Measurements from ENCODE around the gene MARS1.
"Not testable (repeated sequence)": the region's sequence is repeated elsewhere in the genome, so short reads cannot be mapped to it uniquely, and the experiment has no call there.

The MARS1 gene

DNA sequence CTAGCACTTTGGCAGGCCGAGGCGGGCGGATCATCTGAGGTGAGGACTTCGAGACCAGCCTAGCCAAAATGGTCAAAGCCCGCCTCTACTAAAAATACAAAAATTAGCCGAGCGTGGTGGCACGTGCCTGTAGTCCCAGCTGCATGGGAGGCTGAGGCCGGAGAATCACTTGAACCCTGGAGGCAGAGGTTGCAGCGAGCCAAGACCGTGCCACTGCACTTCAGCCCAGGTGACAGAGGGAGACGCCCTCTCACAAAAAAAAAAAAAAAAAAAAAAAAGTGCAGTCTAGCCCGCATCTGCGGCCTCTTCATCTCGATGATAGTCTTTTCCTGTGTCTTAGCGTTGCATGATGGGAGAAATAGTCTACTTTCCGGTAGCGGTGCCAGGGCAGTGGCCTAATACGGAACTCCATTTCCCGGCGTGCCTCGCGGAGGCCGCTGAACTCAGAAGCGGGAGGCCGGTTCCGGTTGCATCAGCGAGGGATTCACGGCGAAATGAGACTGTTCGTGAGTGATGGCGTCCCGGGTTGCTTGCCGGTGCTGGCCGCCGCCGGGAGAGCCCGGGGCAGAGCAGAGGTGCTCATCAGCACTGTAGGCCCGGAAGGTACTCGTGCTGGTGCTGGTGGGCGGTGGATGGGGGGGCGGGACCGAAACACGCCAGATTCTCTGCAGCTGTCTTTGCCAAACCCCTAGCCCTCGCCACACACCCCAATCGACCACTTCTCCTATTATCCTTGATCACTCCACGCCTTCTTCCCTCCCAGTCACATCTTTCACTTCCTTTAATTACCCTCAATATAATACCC is at the start of gene MARS1:
Gene MARS1 (plus strand): TSS at position 472 of the 805 bp plus-strand sequence. CDS start 23 bp downstream, at position 495.
- peak; percentile 99 for DNase-seq

DNA sequence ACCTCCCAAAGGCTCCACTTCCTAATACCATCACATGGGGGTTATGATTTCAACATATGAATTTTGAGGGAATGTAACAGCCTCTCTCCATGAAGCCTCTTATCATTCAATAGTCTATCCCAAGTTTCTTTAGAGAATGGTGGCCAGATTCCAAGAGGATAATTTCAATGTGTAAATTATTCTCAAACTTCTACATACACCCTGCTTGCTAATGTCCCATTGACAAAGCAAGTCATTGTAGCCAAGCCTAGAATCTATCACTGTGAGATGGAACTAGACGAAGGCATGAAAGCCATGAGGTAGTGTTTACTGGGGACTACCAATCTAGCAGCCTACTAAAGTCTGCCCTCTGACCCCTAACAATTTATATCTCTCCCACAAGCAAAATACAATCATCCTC is 49.5 kb upstream of the MARS1 start:
- no peak for DNase-seq

DNA sequence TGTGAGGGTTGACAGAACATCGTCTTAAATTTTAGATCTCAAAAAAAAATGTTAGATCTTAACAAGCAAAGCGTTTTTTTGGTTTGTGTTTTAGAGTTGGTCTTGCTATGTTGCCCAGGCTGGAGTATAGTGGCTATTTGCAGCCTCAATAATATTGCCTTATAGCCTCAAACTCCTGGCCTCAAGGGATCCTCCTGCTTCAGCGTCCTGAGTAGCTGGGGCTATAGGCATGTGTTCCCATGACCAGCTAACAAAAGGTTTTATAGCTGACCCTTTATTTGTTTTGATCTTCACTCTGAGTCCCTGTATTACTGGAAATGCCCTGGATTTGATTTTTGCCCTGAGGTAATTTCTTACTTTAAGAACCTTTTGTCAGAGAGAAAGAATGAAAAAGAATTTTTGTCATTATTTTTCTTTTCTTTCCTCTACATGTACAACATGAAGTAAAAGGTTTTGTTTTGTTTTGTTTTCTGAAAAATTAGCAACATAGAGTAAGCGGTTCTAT is 48.1 kb upstream of the MARS1 start:
- no peak for DNase-seq

DNA sequence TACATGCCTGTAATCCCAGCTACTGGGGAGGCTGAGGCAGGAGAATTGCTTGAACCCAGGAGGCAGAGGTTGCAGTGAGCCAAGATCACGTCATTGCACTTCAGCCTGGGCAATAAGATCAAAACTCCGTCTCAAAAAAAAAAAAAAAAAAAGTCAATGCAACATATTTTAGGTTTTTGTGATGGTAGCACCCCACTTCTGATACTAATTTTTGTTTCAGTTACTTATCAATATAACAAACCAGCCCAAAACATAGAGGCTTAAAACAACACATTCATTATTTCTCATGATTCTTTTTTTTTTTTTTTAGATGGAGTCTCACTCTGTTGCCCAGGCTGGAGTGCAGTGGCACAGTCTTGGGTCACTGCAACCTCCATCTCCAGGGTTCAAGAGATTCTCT is 46.5 kb upstream of the MARS1 start:
- DNase-seq = not testable (repeated sequence)

DNA sequence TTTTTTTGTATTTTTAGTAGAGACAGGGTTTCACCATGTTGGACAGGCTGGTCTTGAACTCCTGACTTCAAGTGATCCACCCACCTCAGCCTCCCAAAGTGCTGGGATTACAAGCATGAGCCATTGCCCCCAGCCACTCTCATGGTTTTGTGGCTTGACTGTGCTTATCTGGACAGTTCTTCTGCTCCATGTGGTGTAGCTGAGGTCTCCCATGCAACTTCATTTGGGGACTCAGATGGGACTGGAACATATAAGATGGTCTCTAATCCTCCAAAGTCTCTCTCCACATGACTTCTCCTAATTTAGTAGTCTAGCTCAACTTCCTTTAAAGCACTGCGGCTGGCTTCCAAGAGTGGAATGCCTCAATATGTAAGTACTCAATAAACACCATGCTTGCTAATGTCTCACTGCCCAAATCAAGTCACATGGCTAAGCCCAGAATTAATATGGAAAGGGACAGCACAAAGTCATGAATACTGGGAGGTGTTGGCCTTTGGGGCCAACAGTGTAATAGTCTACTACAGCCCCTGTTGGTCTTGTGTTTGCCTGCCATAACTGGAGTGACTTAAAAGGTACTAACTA is 45.9 kb upstream of the MARS1 start:
- peak; percentile 79 for DNase-seq

DNA sequence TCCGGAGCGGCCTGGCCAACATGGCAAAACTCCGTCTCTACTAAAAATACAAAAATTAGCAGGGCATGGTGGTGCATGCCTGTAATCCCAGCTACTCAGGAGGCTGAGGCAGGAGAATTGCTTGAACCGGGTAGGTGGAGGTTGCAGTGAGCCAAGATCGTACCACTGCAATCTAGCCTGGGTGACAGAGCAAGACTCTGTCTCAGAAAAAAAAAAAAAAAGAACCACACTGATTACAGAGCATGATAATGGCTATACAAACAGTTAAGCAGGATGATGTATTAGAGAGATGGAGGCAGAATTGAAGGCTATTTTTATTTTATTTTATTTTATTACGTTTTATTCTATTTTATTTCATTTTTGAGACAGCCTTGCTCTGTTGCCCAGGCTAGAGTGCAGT is 43.5 kb upstream of the MARS1 start:
- DNase-seq = peak; percentile 46

DNA sequence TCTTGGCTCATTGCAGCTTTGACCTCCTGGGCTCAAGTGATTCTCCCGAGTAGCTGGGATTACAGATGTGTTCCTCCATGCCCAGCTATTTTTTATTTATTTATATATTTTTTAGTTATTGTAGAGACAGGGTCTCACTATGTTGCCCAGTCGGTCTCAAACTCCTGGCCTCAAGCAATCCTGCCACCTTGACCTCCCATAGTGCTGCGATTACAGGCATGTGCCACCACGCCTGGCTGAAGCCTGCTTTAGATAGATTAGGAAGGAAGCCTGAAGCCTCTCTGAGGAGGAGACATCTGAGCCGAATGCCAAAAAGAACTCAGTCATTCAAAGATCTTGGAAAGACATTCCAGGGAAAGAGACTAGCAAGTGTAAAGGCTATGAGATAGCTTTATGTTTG is 43.1 kb upstream of the MARS1 start:
- DNase-seq = peak; percentile 43

DNA sequence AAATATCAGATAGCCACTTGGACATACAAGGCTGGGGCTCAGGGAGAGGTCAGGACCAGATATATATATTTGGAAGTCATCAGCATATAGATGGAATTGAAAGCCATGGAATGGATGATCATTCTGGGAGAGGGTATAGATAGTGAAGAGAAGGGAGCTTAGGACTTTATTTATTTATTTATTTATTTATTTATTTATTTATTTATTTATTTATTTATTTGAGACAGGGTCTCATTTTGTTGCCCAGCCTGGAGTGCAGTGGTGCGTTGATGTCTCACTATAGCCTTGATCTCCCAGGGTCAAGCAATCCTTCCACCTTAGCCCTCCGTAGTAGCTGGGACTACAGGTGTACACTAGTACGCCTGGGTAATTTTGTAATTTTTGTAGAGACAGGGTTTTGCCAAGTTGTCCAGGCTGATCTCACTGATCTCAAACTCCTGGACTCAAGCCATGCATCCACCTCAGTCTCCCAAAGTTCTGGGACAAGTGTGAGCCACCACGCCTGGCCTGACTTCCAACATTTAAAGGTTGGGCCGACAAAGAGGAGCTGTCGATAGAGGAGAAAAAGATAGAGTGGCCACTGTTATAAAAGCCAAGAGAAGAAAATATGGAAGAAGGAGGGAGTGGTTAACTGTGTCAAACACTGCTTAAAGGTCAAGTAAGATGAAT is 41.4 kb upstream of the MARS1 start:
- DNase-seq = no peak

DNA sequence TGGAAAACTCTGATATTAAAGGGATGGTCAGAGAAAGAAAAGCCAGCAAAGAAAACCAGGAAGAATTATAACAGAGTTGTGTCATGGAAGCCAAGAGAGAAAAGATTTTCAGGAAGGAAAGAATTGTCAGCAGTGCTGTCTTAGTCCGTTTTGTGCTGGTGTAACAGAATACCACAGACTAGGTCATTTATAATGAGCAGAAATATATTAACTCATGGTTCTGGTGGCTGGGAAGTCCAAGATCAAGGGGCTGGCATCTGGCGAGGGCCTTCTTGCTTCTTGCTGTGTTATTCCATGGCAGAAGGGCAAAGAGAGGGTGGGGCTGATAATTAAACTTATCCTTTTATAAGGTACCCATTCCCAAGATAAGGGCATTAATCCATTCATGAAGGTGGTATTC is 39.2 kb upstream of the MARS1 start:
- no peak for DNase-seq

DNA sequence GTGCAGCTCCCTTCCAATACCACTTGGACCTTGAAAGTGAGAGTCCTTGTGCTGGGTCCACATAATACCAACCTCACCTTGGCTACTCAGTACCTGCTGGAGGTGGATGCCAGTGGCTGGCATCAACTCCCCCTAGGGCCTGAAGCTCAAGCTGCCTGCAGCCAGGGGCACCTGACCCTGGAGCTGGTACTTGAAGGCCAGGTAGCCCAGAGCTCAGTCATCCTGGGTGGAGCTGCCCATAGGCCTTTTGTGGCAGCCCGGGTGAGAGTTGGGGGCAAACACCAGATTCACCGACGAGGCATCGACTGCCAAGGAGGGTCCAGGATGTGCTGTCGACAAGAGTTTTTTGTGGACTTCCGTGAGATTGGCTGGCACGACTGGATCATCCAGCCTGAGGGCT is 38.5 kb upstream of the MARS1 start:
- no peak for DNase-seq

DNA sequence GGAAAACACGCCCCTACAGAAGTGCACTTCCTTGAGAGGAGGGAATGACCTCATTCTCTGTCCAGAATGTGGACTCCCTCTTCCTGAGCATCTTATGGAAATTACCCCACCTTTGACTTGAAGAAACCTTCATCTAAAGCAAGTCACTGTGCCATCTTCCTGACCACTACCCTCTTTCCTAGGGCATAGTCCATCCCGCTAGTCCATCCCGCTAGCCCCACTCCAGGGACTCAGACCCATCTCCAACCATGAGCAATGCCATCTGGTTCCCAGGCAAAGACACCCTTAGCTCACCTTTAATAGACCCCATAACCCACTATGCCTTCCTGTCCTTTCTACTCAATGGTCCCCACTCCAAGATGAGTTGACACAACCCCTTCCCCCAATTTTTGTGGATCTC is 37.8 kb upstream of the MARS1 start:
- no peak for DNase-seq

DNA sequence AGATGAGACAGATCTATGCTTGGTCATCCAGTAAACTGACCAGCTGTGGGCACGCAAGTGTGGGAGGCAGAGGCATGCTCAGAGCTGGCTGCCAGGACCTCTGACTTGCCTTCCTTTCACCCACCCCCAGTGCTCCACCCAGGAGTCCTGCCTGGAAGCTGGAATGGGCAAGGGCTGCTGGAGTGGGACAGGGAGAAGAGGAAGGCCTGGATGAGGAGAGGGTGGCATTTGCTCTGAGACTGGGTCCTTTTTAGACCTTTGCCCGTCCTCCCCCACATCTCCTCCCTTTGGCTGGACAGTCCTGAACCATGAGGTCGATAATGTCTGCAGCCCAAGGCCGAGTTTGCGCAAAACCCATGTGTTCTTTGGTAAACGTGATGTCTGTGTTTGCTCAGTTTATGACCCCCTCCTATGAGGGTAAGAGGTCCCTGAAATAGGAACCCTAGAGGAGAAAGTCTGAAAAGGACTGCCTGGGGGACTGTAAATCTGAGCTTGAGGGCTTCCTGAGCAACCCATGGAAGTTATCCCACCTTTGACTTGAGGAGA is 36.6 kb upstream of the MARS1 start:
- no peak for DNase-seq

DNA sequence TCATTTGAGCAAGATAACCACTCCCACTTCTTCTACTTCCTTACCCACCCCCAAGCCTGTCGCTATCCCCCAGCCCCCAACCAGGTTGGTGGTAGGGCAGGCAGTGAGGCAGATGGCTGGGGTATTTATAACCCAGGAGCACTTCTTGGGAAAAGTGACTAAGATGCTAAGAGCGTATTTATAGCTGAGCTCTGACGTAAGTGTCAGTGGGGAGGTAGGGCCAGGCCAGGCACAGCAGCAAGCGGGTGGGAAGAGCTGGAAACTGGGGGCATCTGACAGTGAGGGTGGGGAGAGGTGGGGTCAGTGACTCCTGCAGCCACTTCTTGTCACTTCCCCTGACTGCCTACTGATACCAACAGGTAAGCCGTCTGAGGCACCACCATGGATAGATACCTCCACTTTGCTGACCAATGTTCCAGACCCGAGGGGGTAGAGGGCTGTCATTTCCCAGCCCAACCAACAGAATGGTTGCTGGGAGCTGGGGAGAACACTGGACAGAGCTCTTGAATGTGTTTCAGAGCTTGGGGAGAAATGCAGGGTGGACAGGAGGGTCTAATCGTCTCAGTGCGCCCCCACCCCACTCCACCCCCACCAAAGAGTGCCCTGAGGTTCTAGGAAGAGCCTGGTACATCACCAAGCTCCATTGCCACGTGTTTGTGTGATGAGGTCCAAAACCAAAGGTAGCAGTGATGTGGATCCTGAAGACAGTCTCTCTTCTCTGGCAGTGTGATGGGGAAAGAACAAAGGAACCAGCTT is 35.5 kb upstream of the MARS1 start:
- DNase-seq = no peak

DNA sequence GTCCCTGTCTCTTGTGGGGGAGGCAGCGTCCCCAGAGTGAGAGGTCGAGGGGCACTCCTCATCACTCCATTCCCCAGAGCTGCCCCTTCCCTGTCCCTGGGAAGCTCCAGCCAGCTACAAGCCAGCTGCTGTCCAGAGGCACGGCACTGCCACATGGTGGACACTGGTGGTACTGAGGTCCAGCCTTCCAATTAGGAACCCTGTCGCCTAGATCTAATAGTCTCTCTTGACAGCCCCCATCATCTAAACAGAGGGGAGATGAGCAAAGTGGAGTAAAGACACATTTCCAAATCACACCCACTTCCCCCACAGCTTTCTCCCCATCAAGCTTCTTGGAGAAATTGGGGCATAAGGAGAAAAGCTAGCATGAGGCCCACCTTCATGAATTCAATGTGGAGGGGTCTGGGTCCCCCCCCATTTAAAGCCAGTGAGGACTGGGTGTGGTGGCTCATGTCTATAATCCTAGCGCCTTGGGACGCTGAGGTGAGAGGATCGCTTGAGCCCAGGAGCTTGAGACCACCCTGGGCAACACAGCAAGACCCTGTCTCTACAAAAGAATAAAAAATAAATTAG is 34.8 kb upstream of the MARS1 start:
- peak; percentile 83 for DNase-seq

DNA sequence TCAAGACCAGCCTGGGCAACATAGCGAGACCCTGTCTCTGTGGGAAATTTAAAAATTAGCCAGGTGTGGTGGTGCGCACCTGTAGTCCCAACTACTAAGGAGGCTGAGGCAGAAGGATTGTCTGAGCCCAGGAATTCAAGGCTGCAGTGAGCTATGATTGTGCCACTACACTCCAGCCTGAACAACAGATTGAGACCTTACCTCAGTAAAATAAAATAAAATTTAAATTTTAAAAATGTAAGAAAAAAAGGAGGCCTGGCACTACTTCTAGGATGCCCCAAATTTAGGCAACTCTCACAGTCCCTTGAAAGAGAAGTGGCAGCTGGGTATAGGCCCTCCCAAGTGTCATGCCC is 33.7 kb upstream of the MARS1 start:
- DNase-seq = no peak

DNA sequence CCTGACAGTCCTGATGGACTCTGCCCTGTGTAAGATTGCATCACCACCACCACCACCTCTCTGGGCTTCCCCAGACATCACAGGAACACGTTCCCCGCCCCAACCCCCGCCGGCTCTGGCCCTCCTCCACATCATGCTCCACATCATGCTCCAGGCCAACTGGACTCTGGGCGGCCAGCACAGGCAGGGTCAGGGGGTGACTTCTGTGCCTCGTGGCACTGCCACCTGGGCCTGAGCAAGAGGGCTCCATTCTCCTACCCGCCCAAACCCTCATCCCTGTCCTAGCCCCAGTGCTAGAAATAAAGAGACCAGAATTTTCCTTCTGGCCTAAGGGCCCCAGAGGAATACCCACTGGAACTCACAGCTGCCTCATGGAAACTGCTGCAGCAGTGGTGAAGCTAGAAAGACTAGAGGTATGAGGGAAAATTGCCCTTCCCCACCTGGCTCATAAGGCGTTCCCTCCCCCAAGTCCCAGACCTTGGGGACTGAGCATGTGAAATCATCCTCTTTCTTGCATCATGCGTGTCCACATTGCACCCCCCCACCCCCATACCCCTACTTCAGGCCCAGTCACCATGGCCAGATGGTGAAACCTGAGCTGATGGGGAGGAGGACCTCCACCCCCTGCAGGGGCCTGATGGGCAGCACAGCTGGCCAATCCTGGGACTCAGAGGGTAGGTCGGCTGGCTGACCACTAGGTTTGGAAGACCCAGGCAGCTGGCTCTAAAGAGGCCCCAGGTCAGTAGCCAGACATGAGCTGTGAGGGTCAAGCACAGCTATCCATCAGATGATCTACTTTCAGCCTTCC is 33.1 kb upstream of the MARS1 start, which contains the start of gene INHBE:
Gene INHBE (plus strand): TSS at position 742 of the 808 bp plus-strand sequence. CDS start 230 bp downstream, outside the sequence.
- no peak for DNase-seq

DNA sequence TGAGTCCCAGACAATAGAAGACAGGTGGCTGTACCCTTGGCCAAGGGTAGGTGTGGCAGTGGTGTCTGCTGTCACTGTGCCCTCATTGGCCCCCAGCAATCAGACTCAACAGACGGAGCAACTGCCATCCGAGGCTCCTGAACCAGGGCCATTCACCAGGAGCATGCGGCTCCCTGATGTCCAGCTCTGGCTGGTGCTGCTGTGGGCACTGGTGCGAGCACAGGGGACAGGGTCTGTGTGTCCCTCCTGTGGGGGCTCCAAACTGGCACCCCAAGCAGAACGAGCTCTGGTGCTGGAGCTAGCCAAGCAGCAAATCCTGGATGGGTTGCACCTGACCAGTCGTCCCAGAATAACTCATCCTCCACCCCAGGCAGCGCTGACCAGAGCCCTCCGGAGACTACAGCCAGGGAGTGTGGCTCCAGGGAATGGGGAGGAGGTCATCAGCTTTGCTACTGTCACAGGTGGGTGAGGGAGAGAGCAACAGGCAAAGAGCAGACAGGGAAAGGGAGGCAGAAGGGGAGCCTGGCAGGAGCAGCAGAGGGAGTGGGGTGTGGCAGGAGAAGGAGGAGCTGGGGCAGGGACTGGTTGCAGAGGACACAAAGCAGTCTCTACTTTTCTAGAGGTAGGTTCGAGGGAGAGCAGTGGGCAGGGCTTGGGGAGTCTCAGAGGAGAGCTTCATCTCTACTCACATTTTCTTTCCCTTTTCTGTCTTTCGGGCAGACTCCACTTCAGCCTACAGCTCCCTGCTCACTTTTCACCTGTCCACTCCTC is 32.3 kb upstream of the MARS1 start:
- DNase-seq = no peak

DNA sequence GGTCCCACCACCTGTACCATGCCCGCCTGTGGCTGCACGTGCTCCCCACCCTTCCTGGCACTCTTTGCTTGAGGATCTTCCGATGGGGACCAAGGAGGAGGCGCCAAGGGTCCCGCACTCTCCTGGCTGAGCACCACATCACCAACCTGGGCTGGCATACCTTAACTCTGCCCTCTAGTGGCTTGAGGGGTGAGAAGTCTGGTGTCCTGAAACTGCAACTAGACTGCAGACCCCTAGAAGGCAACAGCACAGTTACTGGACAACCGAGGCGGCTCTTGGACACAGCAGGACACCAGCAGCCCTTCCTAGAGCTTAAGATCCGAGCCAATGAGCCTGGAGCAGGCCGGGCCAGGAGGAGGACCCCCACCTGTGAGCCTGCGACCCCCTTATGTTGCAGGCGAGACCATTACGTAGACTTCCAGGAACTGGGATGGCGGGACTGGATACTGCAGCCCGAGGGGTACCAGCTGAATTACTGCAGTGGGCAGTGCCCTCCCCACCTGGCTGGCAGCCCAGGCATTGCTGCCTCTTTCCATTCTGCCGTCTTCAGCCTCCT is 31.6 kb upstream of the MARS1 start:
- peak; percentile 80 for DNase-seq

DNA sequence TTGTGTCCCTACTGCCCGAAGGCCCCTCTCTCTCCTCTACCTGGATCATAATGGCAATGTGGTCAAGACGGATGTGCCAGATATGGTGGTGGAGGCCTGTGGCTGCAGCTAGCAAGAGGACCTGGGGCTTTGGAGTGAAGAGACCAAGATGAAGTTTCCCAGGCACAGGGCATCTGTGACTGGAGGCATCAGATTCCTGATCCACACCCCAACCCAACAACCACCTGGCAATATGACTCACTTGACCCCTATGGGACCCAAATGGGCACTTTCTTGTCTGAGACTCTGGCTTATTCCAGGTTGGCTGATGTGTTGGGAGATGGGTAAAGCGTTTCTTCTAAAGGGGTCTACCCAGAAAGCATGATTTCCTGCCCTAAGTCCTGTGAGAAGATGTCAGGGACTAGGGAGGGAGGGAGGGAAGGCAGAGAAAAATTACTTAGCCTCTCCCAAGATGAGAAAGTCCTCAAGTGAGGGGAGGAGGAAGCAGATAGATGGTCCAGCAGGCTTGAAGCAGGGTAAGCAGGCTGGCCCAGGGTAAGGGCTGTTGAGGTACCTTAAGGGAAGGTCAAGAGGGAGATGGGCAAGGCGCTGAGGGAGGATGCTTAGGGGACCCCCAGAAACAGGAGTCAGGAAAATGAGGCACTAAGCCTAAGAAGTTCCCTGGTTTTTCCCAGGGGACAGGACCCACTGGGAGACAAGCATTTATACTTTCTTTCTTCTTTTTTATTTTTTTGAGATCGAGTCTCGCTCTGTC is 31.0 kb upstream of the MARS1 start:
- DNase-seq = no peak

DNA sequence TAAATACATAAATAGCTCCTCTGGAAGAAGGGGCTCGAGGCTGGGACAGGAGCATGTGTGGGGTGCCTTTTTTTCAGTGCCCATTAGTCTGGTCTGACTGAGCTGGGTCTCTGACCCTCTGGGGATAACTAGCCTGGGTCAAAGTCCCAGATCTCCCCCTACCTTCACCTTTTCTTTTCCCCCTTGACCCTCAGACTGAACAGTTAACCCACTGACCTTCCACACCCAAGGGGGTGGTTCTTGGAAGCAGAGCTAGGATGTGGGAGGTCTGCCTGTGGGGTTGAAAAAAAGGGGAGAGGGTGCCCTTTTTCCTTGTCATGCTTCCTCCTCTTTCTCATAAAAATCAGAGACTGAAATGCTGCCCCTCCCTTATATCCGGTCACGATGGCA is 29.2 kb upstream of the MARS1 start:
- no peak for DNase-seq
